ENCODE data around the gene TBC1D22A. TPM values are rescaled to one million over a fixed set of nuclear protein-coding genes. Genes with fewer than 3 reads are reported as not detected.

TBC1D22A gene
- total and polyA plus RNA-seq, 2 donors (not counting 3 experiments of a cell fraction or from before 2014, with no cell fraction given) = 26.1 to 32.4 TPM

DNA sequence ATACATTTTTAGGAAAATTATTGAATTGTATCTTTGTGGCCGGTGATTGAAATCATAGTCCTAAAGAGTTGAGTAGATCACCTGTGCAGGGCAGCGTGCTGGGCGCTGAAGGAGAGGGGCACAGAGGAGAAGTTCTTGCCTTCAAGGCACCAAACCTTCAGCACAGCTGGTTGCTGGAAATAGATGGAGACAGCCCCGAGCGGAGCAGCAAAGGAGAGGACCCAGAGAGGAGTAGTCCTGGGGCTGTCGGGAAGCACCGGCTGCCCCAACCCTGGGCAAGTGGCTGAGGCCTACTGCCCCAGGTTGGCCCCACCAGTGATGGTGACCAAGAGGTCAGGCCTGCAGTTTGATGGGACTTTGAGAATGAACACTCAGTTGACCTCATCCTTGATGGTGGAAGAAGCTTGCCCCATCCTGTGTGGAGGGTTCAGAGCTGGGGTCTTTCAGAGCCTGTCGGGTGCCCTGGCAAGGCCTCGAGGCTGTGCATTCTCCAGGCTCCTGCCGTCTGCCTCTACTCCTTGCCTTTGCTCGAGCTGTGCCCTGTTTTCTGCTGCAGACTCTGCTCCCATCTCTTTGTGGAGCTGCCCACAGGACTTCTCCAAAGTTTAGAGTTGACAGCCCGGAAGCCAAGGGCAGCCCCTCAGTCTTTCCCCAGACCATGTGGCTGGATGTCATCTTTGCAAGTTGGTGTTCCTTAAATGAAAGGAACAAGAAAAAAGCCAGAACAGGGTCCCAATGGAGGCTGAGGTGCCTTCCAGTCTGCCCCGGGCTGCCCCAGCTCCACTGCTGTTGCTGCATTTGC, 285.1 kb downstream of the TBC1D22A start:
- POLR2A ChIA-PET = no interaction called here

More for the DNA sequence above, 285.1 kb downstream of the TBC1D22A start:
- TF ChIP-seq, protein P1, sequence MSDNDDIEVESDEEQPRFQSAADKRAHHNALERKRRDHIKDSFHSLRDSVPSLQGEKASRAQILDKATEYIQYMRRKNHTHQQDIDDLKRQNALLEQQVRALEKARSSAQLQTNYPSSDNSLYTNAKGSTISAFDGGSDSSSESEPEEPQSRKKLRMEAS (IDR thresholded peaks at IDR 0.05; ENCODE audit: insufficient read depth, insufficient read length) = no peak
- TF ChIP-seq JUN (IDR thresholded peaks at IDR 0.05; ENCODE audit: borderline replicate concordance, insufficient read depth, insufficient read length, low read depth) = no peak
- TF ChIP-seq POLR2A (IDR thresholded peaks at IDR 0.05; ENCODE audit: low read depth, low read length) = no peak
- TF ChIP-seq, protein P2, sequence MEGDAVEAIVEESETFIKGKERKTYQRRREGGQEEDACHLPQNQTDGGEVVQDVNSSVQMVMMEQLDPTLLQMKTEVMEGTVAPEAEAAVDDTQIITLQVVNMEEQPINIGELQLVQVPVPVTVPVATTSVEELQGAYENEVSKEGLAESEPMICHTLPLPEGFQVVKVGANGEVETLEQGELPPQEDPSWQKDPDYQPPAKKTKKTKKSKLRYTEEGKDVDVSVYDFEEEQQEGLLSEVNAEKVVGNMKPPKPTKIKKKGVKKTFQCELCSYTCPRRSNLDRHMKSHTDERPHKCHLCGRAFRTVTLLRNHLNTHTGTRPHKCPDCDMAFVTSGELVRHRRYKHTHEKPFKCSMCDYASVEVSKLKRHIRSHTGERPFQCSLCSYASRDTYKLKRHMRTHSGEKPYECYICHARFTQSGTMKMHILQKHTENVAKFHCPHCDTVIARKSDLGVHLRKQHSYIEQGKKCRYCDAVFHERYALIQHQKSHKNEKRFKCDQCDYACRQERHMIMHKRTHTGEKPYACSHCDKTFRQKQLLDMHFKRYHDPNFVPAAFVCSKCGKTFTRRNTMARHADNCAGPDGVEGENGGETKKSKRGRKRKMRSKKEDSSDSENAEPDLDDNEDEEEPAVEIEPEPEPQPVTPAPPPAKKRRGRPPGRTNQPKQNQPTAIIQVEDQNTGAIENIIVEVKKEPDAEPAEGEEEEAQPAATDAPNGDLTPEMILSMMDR (IDR thresholded peaks at IDR 0.05; ENCODE audit: extremely low read depth in 1 of 2, insufficient read depth in 1 of 2, low read depth in 1 of 2, low read length in 2 of 2) = no peak
- TF ChIP-seq MYC (IDR thresholded peaks at IDR 0.05; ENCODE audit: low read depth, low read length) = no peak
- no peak for TF ChIP-seq EZH2 (IDR thresholded peaks at IDR 0.05; ENCODE audit: borderline replicate concordance, low read depth, low read length, severe bottlenecking)
- TF ChIP-seq FOS (IDR thresholded peaks at IDR 0.05; ENCODE audit: borderline replicate concordance, insufficient read depth, low read length) = no peak
- TF ChIP-seq POLR2AphosphoS5 (IDR thresholded peaks at IDR 0.05; ENCODE audit: insufficient read depth, low read depth, low read length) = no peak
- TF ChIP-seq GATA2 (IDR thresholded peaks at IDR 0.05; ENCODE audit: insufficient read depth, insufficient read length, low read depth, low read length) = no peak
- no peak for DNase-seq (ENCODE audit: low read depth, low spot score)
- Histone ChIP-seq H4K20me1 (replicated peaks; ENCODE audit: control insufficient read depth, extremely low read depth, insufficient read depth, low read length) (no peaks in the 10 kb centered on the region), H3K4me3 (replicated peaks in 1 of 3; ENCODE audit: insufficient read depth in 1 of 3, low read depth in 1 of 3, low read length in 3 of 3) (no peak overlapping the region), H3K9me3 (replicated peaks; ENCODE audit: control insufficient read depth, insufficient read depth, low read length) (no peaks in the 10 kb centered on the region), H2AFZ (ENCODE audit: low read depth, low read length) (no peak overlapping the region), H3K27ac (ENCODE audit: insufficient read depth, low read depth, low read length) (no peak overlapping the region), H3K4me2 (ENCODE audit: insufficient read depth, low read length) (no peak overlapping the region), H3K27me3 (ENCODE audit: control insufficient read depth in 2 of 2, insufficient read depth in 2 of 2, low read length in 2 of 2) (no peaks in the 10 kb centered on the region), H3K4me1 (ENCODE audit: control insufficient read depth, extremely low read depth, insufficient read depth, low read length) (peaks cover 3% of the 10 kb centered on the region), H3K9ac (replicated peaks; ENCODE audit: extremely low read depth, insufficient read depth, low read length) (no peak overlapping the region), H3K9me1 (replicated peaks; ENCODE audit: control insufficient read depth, extremely low read depth, insufficient read depth, low read length) (no peaks in the 10 kb centered on the region), H3K79me2 (ENCODE audit: control insufficient read depth, insufficient read depth, low read length) (no peaks in the 10 kb centered on the region), H3K36me3 (ENCODE audit: control insufficient read depth in 2 of 2, extremely low read depth in 1 of 2, insufficient read depth in 2 of 2, low read length in 2 of 2) (no peaks in the 10 kb centered on the region)
- CTCF ChIA-PET = interaction anchor here (1.3 kb wide), 1 partner anchor 18 kb away, joined by 3 read pairs; no protein-coding TSS in a partner anchor
- intact Hi-C loops (cut with micrococcal nuclease) (no loop called here), dilution Hi-C loops (cut with MboI; ENCODE audit: extremely low pct_ligation_motif_present, low sequenced_read_pairs) (no loop called here)
- no peak for FAIRE-seq
- BruUV-seq (replicated peaks) = no TSS peak
